GM10847 (cell line): ENCODE data around the gene RMRP.

Experiments used
- POLR2A ChIP-seq: IDR thresholded peaks from 2 replicates; pipeline ENCODE4 v1.6.1; 2011; ENCODE audit not compliant: insufficient read length; ENCODE audit errors: extremely low read depth

The RMRP gene

DNA sequence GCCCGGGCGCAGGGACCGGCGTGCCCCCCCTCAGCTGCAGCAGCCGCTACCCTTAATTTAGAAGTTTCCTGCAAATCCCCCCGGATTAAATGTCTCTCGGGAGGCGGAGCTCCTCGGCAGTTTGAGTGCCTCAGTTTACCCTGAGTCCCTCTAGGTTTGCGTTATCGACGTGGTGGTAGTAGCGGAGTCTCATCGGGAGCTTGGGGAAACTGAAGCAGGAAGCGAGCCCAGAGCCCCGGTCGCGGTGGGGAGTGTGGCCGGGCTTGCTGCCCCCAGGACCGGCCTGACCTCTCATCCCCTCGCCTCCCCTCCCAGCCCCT lies 32.4 kb upstream of the RMRP start:
- TF ChIP-seq POLR2A: no peak

DNA sequence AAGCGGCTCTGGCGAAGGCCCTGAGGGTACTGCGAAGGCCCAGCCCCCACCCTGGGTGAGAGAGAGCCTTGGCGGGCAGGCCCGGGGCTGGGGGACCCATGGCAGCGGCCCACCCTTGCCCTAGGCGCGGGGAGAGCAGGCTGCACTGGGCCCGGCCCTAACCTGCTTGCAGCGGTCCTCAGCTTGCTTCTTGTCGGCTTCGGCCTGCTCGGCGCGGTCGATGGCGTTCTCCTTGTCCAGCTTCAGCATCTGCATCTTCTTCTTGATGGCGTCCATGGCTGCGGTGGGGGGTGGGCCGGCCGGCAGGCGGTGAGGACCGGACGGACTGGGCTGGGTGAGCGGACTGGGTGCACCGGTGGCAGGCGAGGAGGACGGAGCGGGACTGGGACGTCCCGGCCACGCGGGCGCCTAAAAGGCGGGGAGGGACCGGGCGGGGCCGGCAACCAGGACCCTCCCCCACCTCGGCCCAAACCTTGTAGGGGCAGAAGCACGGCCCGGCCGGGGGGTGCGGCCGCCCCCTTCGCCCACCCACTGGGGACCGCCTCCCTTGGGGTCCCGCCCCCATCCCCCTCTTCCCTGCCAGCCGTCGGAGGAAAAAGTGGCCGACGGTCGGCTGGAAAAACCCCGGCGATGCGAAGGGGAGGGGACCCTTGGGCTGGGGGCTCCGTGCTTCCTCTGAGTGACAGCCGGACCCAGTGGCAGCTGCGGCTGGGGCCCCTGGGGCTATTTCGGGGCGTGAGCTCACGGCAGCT lies 31.9 kb upstream of the RMRP start, which contains the start of gene TPM2:
Gene TPM2, minus strand, starts transcription at position 384 of the 752 bp plus-strand sequence. Its CDS starts 108 bp downstream, at position 276.
- TF ChIP-seq POLR2A: no peak

DNA sequence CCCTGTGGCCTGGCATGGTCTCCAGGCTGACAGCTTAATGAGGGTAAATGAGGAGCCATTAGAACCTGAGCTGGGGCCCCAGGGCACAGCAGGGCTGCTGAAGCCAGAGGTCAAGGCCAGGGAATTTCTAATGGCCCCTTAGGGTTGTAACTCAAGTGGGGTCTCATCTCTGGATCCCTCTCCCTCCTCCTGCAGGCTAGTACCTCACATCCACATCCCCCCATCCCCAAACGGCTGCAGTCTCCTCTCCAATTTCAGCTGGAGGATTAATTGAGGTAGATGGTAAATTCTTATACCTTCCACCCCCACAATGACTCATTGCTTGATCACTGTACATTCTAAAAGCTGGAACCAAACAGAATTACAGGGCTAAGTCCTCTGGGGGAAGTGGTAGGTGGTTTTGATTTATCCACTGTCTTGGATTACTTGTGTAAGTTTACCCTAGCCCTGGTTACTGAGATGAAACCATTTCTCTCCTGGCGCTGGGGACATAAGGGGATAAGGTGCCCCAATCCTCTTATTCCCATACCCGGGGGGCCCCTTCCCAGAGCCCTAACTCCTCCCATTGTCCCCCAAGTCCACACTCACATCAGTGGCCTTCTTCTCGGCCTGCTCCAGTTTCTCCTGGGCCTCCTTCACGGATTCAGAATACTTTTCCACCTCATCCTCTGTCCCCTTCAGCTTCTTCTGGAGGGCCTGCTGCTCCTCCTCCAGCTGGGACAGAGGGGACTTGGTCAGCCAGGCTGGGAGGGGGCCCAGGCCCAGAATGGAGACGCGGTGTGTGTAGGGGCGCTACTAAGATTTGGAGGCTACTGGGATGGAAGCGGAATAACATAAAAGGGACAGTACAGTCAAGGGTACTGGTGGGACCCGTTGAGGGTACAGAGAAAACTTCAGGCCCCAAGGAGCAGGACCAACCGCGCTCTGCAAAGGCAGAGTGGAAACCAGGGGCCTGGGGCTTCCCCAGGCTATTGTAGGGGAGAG lies 31.0 kb upstream of the RMRP start:
- no peak for TF ChIP-seq POLR2A

DNA sequence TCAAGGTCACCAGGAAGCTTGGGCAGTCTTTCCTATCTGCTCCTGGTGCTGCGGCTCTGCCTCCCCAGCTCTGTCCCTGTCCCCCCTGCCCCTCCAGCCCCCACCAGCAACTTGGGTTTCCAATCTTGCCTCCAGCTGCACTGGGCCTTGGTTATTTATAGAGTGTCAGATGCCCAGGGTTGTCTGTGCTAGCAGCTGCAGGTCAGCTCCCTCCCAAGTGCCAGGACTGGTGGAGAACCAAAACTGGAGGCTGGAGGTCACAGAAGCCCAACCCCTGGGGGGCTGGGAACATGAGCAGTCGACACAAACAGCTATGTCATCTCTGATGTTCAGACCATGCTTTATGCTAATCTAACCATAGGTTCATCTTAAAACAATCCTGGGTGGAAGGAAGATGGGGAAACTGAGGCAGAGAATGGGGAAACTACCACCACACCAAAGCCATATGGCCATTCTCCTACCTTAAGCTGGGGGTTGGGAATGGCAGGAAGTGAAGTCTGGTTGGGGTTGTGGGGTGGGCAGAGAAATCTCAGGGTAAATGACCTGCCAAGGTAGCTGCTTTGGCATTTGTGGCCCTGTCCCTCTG lies 30.2 kb upstream of the RMRP start:
- no peak for TF ChIP-seq POLR2A

DNA sequence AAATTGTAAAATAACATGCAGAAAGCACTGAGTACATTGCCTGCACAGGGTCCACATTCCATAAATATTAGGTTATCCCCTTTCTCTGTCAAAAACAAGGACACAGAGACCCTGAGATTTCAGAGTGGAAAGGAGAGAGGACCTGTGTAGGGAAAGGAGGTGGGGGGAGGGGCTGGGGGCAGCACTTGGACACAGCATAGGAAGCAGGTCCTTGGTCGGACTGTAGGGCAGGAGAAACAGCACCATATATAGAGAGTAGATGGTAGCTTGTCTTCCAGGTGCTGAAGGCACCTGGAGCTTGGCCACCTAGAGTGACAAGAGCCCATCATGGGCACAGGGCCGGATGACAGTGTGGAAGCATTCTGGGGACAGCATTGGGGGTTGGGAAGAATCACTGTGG lies 29.5 kb upstream of the RMRP start:
- no peak for TF ChIP-seq POLR2A

DNA sequence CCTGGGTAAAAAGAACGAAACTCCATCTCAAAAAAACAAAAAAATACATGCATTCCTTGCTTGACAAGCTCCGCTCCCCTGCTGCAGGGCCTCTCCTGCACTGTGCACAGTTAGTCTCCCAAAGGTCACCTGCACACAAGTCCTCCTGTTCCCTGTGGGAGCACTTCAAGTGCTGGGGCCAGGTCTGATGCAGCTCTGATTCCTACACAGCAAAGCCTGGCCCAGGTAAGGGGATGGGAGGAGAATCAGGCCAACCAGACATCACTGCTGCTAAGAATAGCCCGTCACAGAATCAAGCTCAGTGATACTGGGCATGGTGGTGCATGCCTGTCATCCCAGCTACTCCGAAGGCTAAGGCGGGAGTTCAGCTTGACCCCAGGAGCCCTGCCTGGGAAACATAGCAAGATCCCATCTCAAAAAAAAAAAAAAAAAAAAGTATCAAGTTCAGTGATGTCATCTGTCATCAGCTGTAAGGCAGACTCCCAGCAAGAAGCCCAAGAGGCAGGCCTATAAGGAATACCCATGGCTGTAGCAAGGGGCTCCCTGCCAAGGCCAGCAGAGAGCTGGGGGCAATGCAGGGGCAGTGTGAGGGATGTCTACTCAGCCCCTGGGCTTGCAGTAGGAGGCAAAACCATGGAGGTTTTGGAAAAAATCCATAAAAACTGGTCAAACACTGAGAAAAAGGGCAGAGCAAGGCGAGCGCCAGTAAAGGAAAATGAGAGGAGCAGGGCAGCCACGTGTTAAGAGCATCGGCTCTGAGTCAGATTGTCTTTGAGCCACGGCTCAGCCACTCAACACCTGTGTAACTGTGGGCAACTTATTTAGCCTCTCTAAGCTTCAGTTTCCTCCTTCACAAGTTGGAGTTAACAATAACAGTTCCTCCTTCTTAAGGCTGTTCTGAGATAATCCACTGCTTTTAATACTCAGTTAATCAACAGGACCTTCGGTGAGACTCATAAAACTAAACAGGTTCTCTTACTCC lies 28.7 kb upstream of the RMRP start:
- no peak for TF ChIP-seq POLR2A

DNA sequence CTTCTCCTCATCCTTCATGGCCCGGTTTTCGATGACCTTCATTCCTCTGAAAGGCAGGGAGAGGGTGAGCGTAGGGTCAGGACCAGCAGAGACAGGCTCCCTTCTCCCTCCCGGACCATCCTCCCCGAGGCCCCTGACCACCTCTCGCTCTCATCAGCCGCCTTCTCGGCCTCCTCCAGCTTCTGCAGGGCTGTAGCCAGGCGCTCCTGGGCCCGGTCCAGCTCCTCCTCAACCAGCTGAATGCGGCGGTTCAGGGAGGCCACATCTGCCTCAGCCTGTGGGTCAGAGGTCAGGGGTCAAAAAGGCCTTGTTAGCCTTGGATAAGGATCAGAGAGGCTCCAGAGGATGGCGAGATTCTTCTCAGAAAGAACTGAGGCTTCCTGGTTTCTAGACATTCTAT lies 27.7 kb upstream of the RMRP start:
- TF ChIP-seq POLR2A: no peak

DNA sequence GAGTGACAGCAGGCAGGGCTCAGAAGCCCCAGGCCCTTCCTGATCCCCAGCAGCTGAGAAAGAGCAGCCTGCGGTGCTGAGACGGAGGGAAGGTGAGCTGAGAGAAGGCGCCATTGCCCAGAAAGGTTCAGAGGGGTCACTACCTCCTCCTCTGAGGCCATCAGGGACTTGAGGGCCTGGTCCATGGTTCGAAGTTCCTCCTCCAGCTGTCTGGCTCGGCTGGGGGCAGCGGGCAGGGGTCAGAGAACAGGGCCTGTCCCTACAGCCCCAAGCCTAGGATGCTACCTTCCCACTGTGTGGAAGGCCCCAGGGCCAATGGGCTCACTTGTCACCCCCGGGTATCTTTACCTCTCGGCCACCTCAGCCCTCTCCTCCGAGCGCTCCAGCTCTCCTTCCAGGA lies 27.1 kb upstream of the RMRP start:
- TF ChIP-seq POLR2A: no peak

DNA sequence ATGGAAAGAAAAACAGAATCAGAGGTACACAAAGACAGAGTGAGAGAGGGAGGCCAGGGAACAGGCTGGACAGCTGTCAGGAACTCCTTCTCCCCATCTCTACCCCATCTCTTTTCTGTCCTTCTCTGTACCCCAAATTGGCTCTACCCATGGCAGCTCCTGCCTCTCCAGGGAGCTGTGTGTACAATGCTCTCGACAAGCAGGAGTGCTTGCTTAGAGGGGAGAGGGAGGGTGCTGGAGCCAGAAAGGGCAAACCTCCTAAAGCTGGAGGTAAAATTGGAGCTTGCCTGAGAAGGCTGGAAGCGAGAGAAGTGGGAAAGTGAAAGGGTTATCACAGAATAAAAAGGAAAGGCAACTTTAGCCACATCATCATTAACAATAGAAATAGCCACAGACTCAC lies 25.5 kb upstream of the RMRP start:
- TF ChIP-seq POLR2A: no peak

DNA sequence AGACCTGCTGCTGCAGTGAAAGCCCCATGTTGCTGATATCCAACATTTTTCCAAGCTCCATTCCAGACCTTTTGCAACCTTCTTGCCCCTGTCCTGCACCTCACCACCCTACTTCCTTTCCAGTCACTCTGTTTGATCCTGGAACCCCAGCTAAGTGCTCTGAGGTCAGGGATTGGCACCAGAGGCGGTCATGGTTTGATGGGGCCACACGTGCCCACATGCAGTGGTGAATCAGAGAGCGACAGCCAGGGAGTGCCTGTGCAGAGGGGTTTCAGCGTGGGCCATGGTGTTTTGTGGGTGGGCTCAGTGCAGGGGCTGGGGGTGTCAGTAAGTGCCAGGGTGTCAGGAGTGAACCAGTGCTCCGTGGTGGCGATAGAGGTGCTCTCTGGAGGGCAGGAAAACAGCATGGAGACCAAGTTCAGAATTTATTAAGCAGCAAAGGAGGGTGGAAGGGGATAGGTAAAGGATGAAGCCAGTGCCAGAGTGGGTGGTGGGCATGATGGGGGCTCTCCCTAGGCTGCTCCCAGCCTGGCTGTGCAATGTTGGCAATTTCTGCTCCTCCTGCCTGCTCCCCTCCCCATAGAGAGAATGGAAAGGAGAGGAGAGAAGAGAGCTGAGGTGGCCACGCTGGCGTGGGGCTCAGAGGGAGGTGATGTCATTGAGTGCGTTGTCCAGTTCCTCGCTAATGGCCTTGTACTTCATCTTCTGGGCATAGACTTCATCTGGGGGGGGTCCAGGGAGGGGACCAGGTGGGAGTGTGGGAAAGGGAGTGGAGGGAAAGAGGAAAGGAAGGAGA lies 24.9 kb upstream of the RMRP start:
- TF ChIP-seq POLR2A: no peak

DNA sequence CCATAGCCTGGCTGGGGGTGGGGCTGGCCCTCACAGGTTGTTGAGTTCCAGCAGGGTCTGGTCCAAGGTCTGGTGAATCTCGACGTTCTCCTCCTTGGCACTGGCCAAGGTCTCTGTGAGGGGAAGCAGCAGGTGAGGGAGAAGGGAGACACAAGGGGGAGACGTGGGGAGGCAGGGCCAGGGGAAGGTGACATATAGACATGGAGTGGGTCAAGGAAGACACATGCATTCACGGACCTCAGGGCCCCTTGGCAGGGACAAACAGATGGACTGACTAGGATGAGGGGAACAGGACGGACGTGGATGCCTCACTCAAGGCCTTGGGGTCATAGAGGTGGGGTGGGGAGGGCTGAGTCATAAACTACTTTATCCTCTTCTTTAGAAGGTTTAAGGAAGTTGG lies 24.2 kb upstream of the RMRP start:
- TF ChIP-seq POLR2A: no peak

DNA sequence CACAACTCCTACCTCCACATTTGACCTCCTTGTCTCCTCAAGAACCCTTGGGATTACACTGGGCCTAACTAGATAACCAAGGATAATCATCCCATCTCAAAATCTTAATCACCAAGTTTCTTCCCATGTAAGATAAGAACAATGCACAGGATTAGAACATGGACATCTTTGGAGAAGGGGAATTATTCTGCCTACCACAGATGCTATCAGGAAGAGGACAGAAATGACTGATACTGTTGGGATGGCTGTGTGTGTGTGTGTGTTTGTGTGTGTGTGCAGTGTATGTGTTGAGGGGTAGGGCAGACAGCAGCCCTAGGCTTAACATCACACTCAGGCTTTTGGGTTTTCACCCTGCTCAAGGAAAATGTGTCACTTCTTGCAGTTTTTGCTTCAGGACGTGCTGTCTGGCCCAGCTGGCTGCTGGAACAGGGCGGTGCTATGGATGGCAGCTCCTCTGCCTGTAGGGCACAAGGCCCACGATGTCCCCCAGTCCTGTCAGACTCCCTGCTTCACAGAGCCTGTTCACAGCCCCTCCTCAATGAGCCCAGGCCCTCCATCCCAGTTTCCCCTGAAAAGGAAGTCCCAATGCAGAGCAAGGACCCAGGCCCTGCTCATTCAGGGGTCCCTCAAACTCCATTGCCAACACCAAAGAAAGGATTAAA lies 23.7 kb upstream of the RMRP start:
- no peak for TF ChIP-seq POLR2A

DNA sequence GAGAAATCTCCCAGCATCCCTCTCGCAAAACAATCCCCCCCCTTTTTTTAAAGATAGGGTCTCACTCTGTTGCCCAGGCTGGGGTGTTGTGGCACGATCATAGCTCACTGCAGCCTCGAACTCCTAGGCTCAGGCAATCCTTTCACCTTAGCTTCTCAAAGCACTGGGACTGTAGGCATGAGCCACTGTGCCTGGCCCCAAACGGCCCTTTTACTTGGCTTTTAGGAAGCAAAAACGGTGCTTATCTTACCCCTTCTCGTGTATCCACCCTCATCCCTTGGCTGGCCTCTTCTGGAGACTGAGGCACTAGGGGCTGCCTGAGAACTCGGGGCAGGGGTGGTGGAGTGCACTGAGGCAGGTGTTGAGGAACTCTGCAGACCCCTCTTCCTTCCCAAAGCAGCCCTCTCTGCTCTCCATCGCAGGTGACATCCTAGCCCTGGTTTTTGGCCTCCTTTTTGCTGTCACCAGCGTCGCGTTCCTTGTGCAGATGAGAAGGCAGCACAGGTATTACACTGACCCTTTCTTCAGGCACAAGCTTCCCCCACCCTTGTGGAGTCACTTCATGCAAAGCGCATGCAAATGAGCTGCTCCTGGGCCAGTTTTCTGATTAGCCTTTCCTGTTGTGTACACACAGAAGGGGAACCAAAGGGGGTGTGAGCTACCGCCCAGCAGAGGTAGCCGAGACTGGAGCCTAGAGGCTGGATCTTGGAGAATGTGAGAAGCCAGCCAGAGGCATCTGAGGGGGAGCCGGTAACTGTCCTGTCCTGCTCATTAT lies 22.7 kb upstream of the RMRP start:
- no peak for TF ChIP-seq POLR2A

DNA sequence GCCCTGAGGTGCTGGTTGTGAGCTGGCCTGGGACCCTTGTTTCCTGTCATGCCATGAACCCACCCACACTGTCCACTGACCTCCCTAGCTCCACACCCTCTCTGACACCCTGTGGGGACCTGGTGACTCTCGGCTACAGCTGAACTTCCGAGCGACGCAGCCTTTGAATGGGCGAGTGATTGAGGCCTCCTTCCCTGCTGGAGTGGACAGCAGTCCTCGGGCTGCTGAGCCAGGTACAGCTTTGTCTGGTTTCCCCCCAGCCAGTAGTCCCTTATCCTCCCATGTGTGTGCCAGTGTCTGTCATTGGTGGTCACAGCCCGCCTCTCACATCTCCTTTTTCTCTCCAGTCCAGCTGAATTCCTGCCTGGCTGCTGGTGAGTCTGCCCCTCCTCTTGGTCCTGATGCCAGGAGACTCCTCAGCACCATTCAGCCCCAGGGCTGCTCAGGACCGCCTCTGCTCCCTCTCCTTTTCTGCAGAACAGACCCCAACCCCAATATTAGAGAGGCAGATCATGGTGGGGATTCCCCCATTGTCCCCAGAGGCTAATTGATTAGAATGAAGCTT lies 22.0 kb upstream of the RMRP start:
- TF ChIP-seq POLR2A: no peak
